OCI-LY1 (cell line): ENCODE data around the gene RC3H1.

Source experiments
- H2AFZ ChIP-seq: fragments of 200-600 bp; sonication (generic), shearing (Covaris generic); 2 replicates; pipeline ENCODE4 v1.6.0; 2014; ENCODE audit warnings: antibody characterized with exemption, mild to moderate bottlenecking, low read length
- H3F3A ChIP-seq: fragments of 200-600 bp; sonication (generic), shearing (Covaris generic); 2 replicates; pipeline ENCODE4 v1.6.0; 2014; ENCODE audit warnings: mild to moderate bottlenecking, antibody characterized with exemption, low read length, moderate library complexity; ENCODE audit not compliant: insufficient read depth
- H3K27ac ChIP-seq: fragments of 200-600 bp; sonication (generic); 2 replicates; pipeline ENCODE4 v1.5.1; 2014; ENCODE audit warnings: low read length, mixed run types, mild to moderate bottlenecking, low read depth; ENCODE audit not compliant: poor library complexity, severe bottlenecking
- H3K27me3 ChIP-seq: fragments of 200-600 bp; sonication (generic); 2 replicates; pipeline ENCODE4 v1.6.0; 2014; ENCODE audit warnings: antibody characterized with exemption, mild to moderate bottlenecking, low read length, moderate library complexity; ENCODE audit not compliant: insufficient read depth
- H3K36me3 ChIP-seq: fragments of 200-600 bp; sonication (generic); 2 replicates; pipeline ENCODE4 v1.6.1; 2014; ENCODE audit warnings: mild to moderate bottlenecking, antibody characterized with exemption, low read length, moderate library complexity, mixed read lengths; ENCODE audit not compliant: insufficient read depth
- H3K4me1 ChIP-seq: fragments of 200-600 bp; sonication (generic); 2 replicates; pipeline ENCODE4 v1.5.1; 2014; ENCODE audit warnings: mild to moderate bottlenecking, low read length, moderate library complexity; ENCODE audit not compliant: insufficient read depth, severe bottlenecking
- H3K4me2 ChIP-seq: fragments of 200-600 bp; sonication (generic), shearing (Covaris generic); 2 replicates; pipeline ENCODE4 v1.6.1; 2014; ENCODE audit warnings: low read length
- H3K4me3 ChIP-seq: fragments of 200-600 bp; sonication (generic); 2 replicates; pipeline ENCODE4 v1.5.1; 2014; ENCODE audit warnings: low read length, low read depth, mild to moderate bottlenecking, mixed read lengths; ENCODE audit not compliant: poor library complexity, severe bottlenecking
- H3K79me2 ChIP-seq: fragments of 200-600 bp; shearing (Covaris generic); 2 replicates; pipeline ENCODE4 v1.6.1; 2016; ENCODE audit warnings: mixed run types, low read length, mixed read lengths; ENCODE audit not compliant: insufficient read depth
- H3K9ac ChIP-seq: fragments of 200-600 bp; sonication (generic), shearing (Covaris generic); 2 replicates; pipeline ENCODE4 v1.6.1; 2014; ENCODE audit warnings: mild to moderate bottlenecking, low read length, mixed read lengths
- H3K9me2 ChIP-seq: fragments of 200-600 bp; sonication (generic), shearing (Covaris generic); 2 replicates; pipeline ENCODE4 v1.6.1; 2014; ENCODE audit warnings: low read depth, mild to moderate bottlenecking, low read length, mixed read lengths
- H3K9me3 ChIP-seq: fragments of 200-600 bp; shearing (Covaris generic); 2 replicates; pipeline ENCODE4 v1.6.1; 2014; ENCODE audit warnings: low read length, mixed read lengths
- H4K20me1 ChIP-seq: fragments of 200-600 bp; sonication (generic), shearing (Covaris generic); 2 replicates; pipeline ENCODE4 v1.6.0; 2016; ENCODE audit warnings: mild to moderate bottlenecking, low read length; ENCODE audit not compliant: insufficient read depth
- EZH2 ChIP-seq: fragments of 200-600 bp; sonication (generic), shearing (Covaris generic); IDR thresholded peaks from 2 replicates; pipeline ENCODE4 v1.8.0; 2017; ENCODE audit warnings: borderline replicate concordance, mixed run types, mild to moderate bottlenecking, antibody characterized with exemption, low read length, moderate library complexity, mixed read lengths
- TF ChIP-seq, protein P1 (sequence below): fragments of 200-600 bp; sonication (generic), shearing (Covaris generic); IDR thresholded peaks from 2 replicates; pipeline ENCODE4 v1.5.1; 2017; ENCODE audit warnings: mild to moderate bottlenecking, antibody characterized with exemption, low read length, moderate library complexity, mixed read lengths

RC3H1 gene

DNA sequence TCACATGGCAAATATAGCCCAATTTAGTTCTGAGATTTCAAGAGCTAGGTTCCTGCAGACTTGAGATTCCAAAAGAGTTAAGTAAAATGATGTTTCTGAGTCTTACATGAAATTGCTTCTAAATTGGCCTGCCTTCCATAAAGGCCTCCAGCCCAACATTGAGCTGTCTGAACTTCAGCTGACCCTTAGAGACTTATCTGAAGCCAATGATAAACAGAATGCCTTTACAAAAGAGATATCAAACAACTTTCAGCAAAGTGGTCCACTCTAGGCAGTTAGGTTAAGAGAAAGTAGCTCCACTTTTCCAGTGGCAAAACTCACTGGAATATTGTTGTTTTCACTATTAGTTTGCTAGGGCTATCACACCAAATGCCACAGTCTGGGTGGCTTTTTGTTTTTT, 6.3 kb upstream of the RC3H1 start:
- Histone ChIP-seq H3K4me2 (no peak overlapping the region), H4K20me1 (no peaks in the 10 kb centered on the region), H3K27ac (no peak overlapping the region)

GRCh38 chr1:174023440-174023839, 1.3 kb upstream of the RC3H1 start:
- peak overlapping the region; percentile 82 for H3K9ac ChIP-seq
- H3K27me3 ChIP-seq: no peaks in the 10 kb centered on the region
- H3K4me2 ChIP-seq: peak overlapping the region; percentile 99; the same call in 1 of the 2 replicates
- no peaks in the 10 kb centered on the region for H3K9me3 ChIP-seq
- no peaks in the 10 kb centered on the region for H3K9me2 ChIP-seq
- H2AFZ ChIP-seq: peak overlapping the region; percentile 50
- peaks cover 4% of the 10 kb centered on the region; the same call in 1 of the 2 replicates for H3K36me3 ChIP-seq
- no peak overlapping the region for H3K27ac ChIP-seq
- TF ChIP-seq, protein P1, sequence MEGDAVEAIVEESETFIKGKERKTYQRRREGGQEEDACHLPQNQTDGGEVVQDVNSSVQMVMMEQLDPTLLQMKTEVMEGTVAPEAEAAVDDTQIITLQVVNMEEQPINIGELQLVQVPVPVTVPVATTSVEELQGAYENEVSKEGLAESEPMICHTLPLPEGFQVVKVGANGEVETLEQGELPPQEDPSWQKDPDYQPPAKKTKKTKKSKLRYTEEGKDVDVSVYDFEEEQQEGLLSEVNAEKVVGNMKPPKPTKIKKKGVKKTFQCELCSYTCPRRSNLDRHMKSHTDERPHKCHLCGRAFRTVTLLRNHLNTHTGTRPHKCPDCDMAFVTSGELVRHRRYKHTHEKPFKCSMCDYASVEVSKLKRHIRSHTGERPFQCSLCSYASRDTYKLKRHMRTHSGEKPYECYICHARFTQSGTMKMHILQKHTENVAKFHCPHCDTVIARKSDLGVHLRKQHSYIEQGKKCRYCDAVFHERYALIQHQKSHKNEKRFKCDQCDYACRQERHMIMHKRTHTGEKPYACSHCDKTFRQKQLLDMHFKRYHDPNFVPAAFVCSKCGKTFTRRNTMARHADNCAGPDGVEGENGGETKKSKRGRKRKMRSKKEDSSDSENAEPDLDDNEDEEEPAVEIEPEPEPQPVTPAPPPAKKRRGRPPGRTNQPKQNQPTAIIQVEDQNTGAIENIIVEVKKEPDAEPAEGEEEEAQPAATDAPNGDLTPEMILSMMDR: no peak
- no peak for TF ChIP-seq EZH2
- H3K4me3 ChIP-seq: peak overlapping the region; percentile 93
- peaks cover 33% of the 10 kb centered on the region for H3K79me2 ChIP-seq
- H3F3A ChIP-seq: no peaks in the 10 kb centered on the region
- peaks cover 39% of the 10 kb centered on the region for H3K4me1 ChIP-seq
- no peaks in the 10 kb centered on the region for H4K20me1 ChIP-seq

More for the DNA sequence above, 6.3 kb upstream of the RC3H1 start:
- Histone ChIP-seq H2AFZ (no peak overlapping the region), H3K9me2 (no peaks in the 10 kb centered on the region), H3K4me3 (no peak overlapping the region), H3K27me3 (no peaks in the 10 kb centered on the region), H3K79me2 (no peaks in the 10 kb centered on the region), H3K9me3 (no peaks in the 10 kb centered on the region), H3F3A (no peaks in the 10 kb centered on the region), H3K9ac (no peak overlapping the region), H3K36me3 (no peaks in the 10 kb centered on the region), H3K4me1 (peaks cover 2% of the 10 kb centered on the region)
- TF ChIP-seq EZH2: no peak
- TF ChIP-seq, protein P1: no peak

DNA sequence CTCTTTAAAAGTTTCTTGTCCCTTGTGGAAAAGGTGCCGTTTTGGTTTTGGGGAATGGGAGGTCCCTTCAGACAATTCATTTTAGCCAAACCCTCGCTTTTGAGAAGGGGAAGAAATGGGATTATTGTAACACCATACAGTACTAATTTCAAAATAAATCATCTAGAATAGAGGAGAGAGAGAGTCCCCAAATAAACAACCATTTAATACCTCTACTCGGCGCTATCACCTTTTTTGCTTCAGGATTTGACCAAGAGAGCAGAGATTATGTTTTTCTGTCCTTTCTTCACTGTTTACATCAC, 770 bp upstream of the RC3H1 start:
- Histone ChIP-seq H4K20me1 (no peaks in the 10 kb centered on the region), H2AFZ (peak overlapping the region; percentile 50), H3K9me3 (no peaks in the 10 kb centered on the region), H3K9ac (peak overlapping the region; percentile 82), H3K27ac (peak overlapping the region; percentile 9), H3K79me2 (peaks cover 38% of the 10 kb centered on the region), H3K4me2 (peak overlapping the region; percentile 99), H3K4me3 (peak overlapping the region; percentile 93), H3K4me1 (peaks cover 45% of the 10 kb centered on the region), H3K36me3 (peaks cover 4% of the 10 kb centered on the region; the same call in 1 of the 2 replicates), H3F3A (no peaks in the 10 kb centered on the region), H3K27me3 (no peaks in the 10 kb centered on the region), H3K9me2 (no peaks in the 10 kb centered on the region)
- TF ChIP-seq, protein P1: no peak
- no peak for TF ChIP-seq EZH2
